ENCODE results near the gene SRSF2. TPM values are rescaled to one million over a fixed set of nuclear protein-coding genes. Genes with fewer than 3 reads are reported as not detected.

The SRSF2 gene
- total RNA-seq, 1 donor from 2014 or later = 215 TPM

- Mint-ChIP-seq H3K36me3 (ENCODE audit: low read depth, unreplicated experiment) (peaks cover 5% of the 10 kb centered on the region), H3K27me3 (ENCODE audit: unreplicated experiment) (peaks cover 10% of the 10 kb centered on the region), H3K4me1 (ENCODE audit: unreplicated experiment) (peaks cover 15% of the 10 kb centered on the region), H3K9me3 (ENCODE audit: unreplicated experiment) (no peaks in the 10 kb centered on the region), H3K27ac (ENCODE audit: unreplicated experiment) (peak overlapping the region; percentile 97), H3K4me3 (ENCODE audit: unreplicated experiment) (peak overlapping the region; percentile 95)
- no peak for DNase-seq (ENCODE audit: low spot score)
- TF ChIP-seq CTCF (IDR thresholded peaks at IDR 0.05; ENCODE audit: unreplicated experiment) = no peak
Observed at GRCh38 chr17:76727745-76728456, 9.2 kb downstream of the SRSF2 start.

- peak; percentile 83 for DNase-seq (ENCODE audit: low spot score)
- Mint-ChIP-seq H3K27ac (ENCODE audit: unreplicated experiment) (peak within 1 kb of the TSS; percentile 97), H3K4me1 (ENCODE audit: unreplicated experiment) (peaks cover 15% of the 10 kb centered on the region), H3K27me3 (ENCODE audit: unreplicated experiment) (peaks cover 10% of the 10 kb centered on the region), H3K36me3 (ENCODE audit: low read depth, unreplicated experiment) (peaks cover 7% of the 10 kb centered on the region), H3K4me3 (ENCODE audit: unreplicated experiment) (peak within 1 kb of the TSS; percentile 95), H3K9me3 (ENCODE audit: unreplicated experiment) (no peaks in the 10 kb centered on the region)
- TF ChIP-seq CTCF (IDR thresholded peaks at IDR 0.05; ENCODE audit: unreplicated experiment) = peak; percentile 57
Observed at GRCh38 chr17:76726776-76727718, 10.1 kb downstream of the SRSF2 start, which contains the start of gene METTL23. TSS of gene METTL23 (plus strand) at chr17:76726839. CDS start at chr17:76729711, 2,872 bp downstream.

- H3K36me3 Mint-ChIP-seq (ENCODE audit: low read depth, unreplicated experiment) = peaks cover 14% of the 10 kb centered on the region
- TF ChIP-seq CTCF (IDR thresholded peaks at IDR 0.05; ENCODE audit: unreplicated experiment) = no peak
- peak; percentile 88 for DNase-seq (ENCODE audit: low spot score)
- peak within 1 kb of the TSS; percentile 95 for H3K4me3 Mint-ChIP-seq (ENCODE audit: unreplicated experiment)
- peak within 1 kb of the TSS; percentile 97 for H3K27ac Mint-ChIP-seq (ENCODE audit: unreplicated experiment)
- no peaks in the 10 kb centered on the region for H3K9me3 Mint-ChIP-seq (ENCODE audit: unreplicated experiment)
- H3K27me3 Mint-ChIP-seq (ENCODE audit: unreplicated experiment) = peaks cover 10% of the 10 kb centered on the region
- H3K4me1 Mint-ChIP-seq (ENCODE audit: unreplicated experiment) = peaks cover 15% of the 10 kb centered on the region
Observed at GRCh38 chr17:76726231-76726775, 10.8 kb downstream of the SRSF2 start, which contains the start of gene JMJD6. TSS of gene JMJD6 (minus strand) at chr17:76726606. CDS start at chr17:76726475, 131 bp downstream.

GRCh38 chr17:76725580-76726230 lies 11.4 kb downstream of the SRSF2 start:
- H3K27ac Mint-ChIP-seq (ENCODE audit: unreplicated experiment) = peak overlapping the region; percentile 81
- peaks cover 15% of the 10 kb centered on the region for H3K4me1 Mint-ChIP-seq (ENCODE audit: unreplicated experiment)
- TF ChIP-seq CTCF (IDR thresholded peaks at IDR 0.05; ENCODE audit: unreplicated experiment) = no peak
- H3K27me3 Mint-ChIP-seq (ENCODE audit: unreplicated experiment) = peaks cover 10% of the 10 kb centered on the region
- no peak for DNase-seq (ENCODE audit: low spot score)
- H3K9me3 Mint-ChIP-seq (ENCODE audit: unreplicated experiment) = no peaks in the 10 kb centered on the region
- H3K4me3 Mint-ChIP-seq (ENCODE audit: unreplicated experiment) = peak overlapping the region; percentile 94
- peaks cover 16% of the 10 kb centered on the region for H3K36me3 Mint-ChIP-seq (ENCODE audit: low read depth, unreplicated experiment)

Data from endothelial cell (in vitro differentiated cells).